ENCODE data around the gene CDH13.

GRCh38 chr16:83439412-83439811 is 812.6 kb downstream of the CDH13 start:
- TF ChIP-seq CTCF (IDR thresholded peaks at IDR 0.05) (no peak), POLR2A (IDR thresholded peaks at IDR 0.05) (no peak)

All from Peyer's patch (tissue), 4 donors.